Astrocyte of the spinal cord (primary cell): ENCODE measurements around the gene ARHGAP15.

Source experiments
- DNase-seq: peaks from one replicate; pipeline ENCODE4 v3.0.0; 2011; ENCODE audit warnings: low read depth, low spot score
- H3K4me3 ChIP-seq: 2 replicates; pipeline ENCODE4 v1.5.1; 2011; ENCODE audit warnings: low read depth, mild to moderate bottlenecking, low read length, moderate library complexity
- CTCF ChIP-seq: IDR thresholded peaks from 2 replicates; pipeline ENCODE4 v1.5.1; 2012; ENCODE audit warnings: low read depth, mild to moderate bottlenecking, low read length, inconsistent platforms
- in situ Hi-C: cut with HindIII; loops from 2 replicates; pipeline ENCODE4 v1.10.0; 2017; ENCODE audit warnings: low sequenced_read_pairs

ARHGAP15 gene

GRCh38 chr2:143805666-143806065 lies 676.4 kb downstream of the ARHGAP15 start:
- no peak for TF ChIP-seq CTCF

DNA sequence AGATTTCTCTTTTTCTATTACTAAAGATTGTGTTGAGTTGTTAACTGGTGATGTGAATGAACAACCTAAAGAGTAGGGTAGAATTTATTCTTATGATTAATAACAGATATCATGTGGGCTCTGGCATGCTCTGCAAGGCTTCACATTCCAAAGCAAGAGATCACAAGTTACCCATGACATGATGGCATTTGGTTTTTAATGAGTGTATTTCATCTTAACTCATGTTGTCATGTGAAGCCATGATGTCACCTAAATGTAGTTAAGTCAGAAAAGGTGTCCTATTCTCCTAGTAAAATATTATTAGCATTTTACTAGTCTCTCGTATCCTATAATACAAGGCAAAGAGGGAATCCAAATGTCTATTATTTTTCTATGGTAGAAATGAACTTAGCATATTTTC lies 678.0 kb downstream of the ARHGAP15 start:
- no peak for DNase-seq
- in situ Hi-C loops: no loop called here
- H3K4me3 ChIP-seq: no peak overlapping the region
- no peak for TF ChIP-seq CTCF

More at GRCh38 chr2:143805666-143806065, 676.4 kb downstream of the ARHGAP15 start:
- H3K4me3 ChIP-seq: no peak overlapping the region
- in situ Hi-C loops: no loop called here
- DNase-seq: no peak

DNA sequence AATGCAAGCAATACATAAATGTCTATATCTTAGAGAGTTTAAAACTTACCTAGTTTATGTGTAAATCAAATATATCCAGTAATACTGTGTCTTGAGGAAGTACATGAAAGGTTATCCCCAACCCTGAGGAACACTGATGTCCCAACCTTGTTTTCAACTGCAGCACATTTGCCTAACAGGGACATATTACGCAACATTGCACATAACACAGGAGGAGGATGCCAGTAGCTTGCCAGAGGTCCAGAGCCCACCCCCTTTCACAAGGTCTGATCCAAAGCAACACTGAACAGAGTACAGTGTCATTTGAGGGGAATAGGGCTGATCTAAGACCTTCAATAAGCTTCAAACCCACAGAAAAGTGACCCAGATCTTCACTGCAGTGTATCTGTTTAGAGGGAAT lies 678.5 kb downstream of the ARHGAP15 start:
- H3K4me3 ChIP-seq: no peak overlapping the region
- in situ Hi-C loops: no loop called here
- no peak for DNase-seq
- no peak for TF ChIP-seq CTCF

DNA sequence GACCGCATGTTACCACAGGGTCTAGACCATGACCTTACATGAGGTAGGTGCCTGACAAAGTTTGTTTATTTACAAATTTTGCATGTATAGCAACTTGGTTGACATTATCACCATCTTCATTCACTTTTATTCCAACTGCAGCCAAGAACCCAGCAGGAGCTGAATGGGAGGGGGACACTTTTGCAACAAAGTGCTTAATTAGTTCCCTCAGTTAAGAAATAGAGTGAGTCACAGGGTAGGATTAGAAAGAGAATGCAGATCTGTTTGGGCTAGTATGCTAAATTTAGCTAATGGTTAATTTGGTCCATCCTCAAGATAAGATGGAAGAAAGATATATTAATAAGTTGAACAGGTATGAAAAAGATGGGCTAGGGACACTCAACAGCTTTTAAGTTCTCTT lies 678.9 kb downstream of the ARHGAP15 start:
- in situ Hi-C loops: no loop called here
- no peak for DNase-seq
- no peak for TF ChIP-seq CTCF
- no peak overlapping the region for H3K4me3 ChIP-seq

DNA sequence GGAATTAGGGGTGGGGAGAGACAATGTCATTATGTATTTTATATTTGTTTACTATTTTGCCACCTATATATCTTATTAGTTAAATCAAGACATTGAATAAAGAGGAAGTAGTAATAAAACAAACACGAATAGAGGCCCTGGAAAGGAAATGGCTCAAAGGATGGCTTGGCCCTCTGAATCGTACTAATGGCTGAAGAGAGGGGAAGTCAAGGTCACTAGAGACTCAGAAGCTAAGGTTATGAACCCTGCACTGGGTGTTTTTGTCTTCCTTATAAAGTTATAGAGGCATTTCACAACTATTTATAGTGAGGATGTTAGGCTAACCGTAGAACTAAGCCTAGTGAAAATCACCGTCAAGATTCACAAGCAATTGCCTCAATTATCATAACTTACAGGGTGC lies 685.9 kb downstream of the ARHGAP15 start:
- H3K4me3 ChIP-seq: no peak overlapping the region
- in situ Hi-C loops: no loop called here
- DNase-seq: no peak
- no peak for TF ChIP-seq CTCF

- H3K4me3 ChIP-seq: no peak overlapping the region
- TF ChIP-seq CTCF: no peak
- no peak for DNase-seq
- in situ Hi-C loops: no loop called here
Observed at GRCh38 chr2:143816916-143817315, 687.7 kb downstream of the ARHGAP15 start.
